Mesodermal cell (in vitro differentiated cells): ENCODE results near the gene ROGDI.

ENCODE experiments used
- H3K27ac ChIP-seq: 2 replicates; pipeline ENCODE4 v1.7.0; 2013; ENCODE audit warnings: mild to moderate bottlenecking, low read depth, low read length, moderate library complexity; ENCODE audit not compliant: severe bottlenecking
- H3K36me3 ChIP-seq: 2 replicates; pipeline ENCODE4 v1.7.1; 2013; ENCODE audit warnings: mild to moderate bottlenecking, low read length, moderate library complexity; ENCODE audit not compliant: control insufficient read depth, insufficient read depth
- H3K4me1 ChIP-seq: one replicate; pipeline ENCODE4 v1.7.1; 2013; ENCODE audit warnings: mild to moderate bottlenecking, low read length; ENCODE audit not compliant: insufficient read depth, control insufficient read depth, poor library complexity, severe bottlenecking
- H3K4me3 ChIP-seq: 2 replicates; pipeline ENCODE4 v1.7.0; 2013; ENCODE audit warnings: low read length, control low read depth, mild to moderate bottlenecking; ENCODE audit not compliant: insufficient read depth, poor library complexity, severe bottlenecking; ENCODE audit errors: extremely low read depth
- H3K9me3 ChIP-seq: 2 replicates; pipeline ENCODE4 v1.7.1; 2013; ENCODE audit warnings: mild to moderate bottlenecking, low read length, moderate library complexity; ENCODE audit not compliant: control insufficient read depth
- WGBS, 2 experiments: methylation state at CpG; one replicate each; pipeline ENCODE4 v1.1.5; 2013; ENCODE audit warnings: missing lambda C conversion rate in 2 of 2; ENCODE audit not compliant: insufficient coverage in 2 of 2; 5-methylcytosine and 5-hydroxymethylcytosine counted together

The ROGDI gene

GRCh38 chr16:4765511-4766474 is 36.6 kb downstream of the ROGDI start:
- Histone ChIP-seq H3K4me1 (peaks cover 11% of the 10 kb centered on the region), H3K9me3 (no peaks in the 10 kb centered on the region), H3K4me3 (peak overlapping the region; percentile 92), H3K27ac (no peak overlapping the region), H3K36me3 (peaks cover 43% of the 10 kb centered on the region)
- 84 to 86% methylated on average over 20 to 24 of the region's 26 CpGs for WGBS, 2 experiments

GRCh38 chr16:4763791-4764190 is 38.6 kb downstream of the ROGDI start:
- Histone ChIP-seq H3K4me3 (no peak overlapping the region), H3K27ac (no peak overlapping the region), H3K36me3 (peaks cover 62% of the 10 kb centered on the region), H3K4me1 (peaks cover 11% of the 10 kb centered on the region), H3K9me3 (no peaks in the 10 kb centered on the region)
- 97% methylated on average over 7 of the region's 7 CpGs for WGBS, 2 experiments

GRCh38 chr16:4762205-4762604 is 40.2 kb downstream of the ROGDI start:
- Histone ChIP-seq H3K27ac (no peak overlapping the region), H3K9me3 (no peaks in the 10 kb centered on the region), H3K4me1 (peaks cover 8% of the 10 kb centered on the region), H3K4me3 (no peak overlapping the region), H3K36me3 (peaks cover 74% of the 10 kb centered on the region)
- WGBS, 2 experiments, result 91 to 98% methylated on average over 7 to 8 of the region's 9 CpGs

- Histone ChIP-seq H3K4me3 (no peak overlapping the region), H3K36me3 (peaks cover 86% of the 10 kb centered on the region), H3K9me3 (peaks cover 7% of the 10 kb centered on the region), H3K4me1 (no peaks in the 10 kb centered on the region), H3K27ac (no peak overlapping the region)
- 94 to 97% methylated on average over 21 to 23 of the region's 23 CpGs for WGBS, 2 experiments
These were observed 42.1 kb downstream of the ROGDI start for GRCh38 chr16:4760221-4760910.

- Histone ChIP-seq H3K27ac (no peak overlapping the region), H3K4me3 (no peak overlapping the region), H3K36me3 (peaks cover 92% of the 10 kb centered on the region), H3K4me1 (no peaks in the 10 kb centered on the region), H3K9me3 (peaks cover 8% of the 10 kb centered on the region)
- WGBS, 2 experiments, result 95 to 98% methylated on average over 6 of the region's 6 CpGs
These were observed 46.7 kb downstream of the ROGDI start for GRCh38 chr16:4755687-4756086.

- 98% methylated on average over 4 of the region's 4 CpGs for WGBS, 2 experiments
- Histone ChIP-seq H3K4me3 (no peak overlapping the region), H3K36me3 (peaks cover 85% of the 10 kb centered on the region), H3K9me3 (peaks cover 8% of the 10 kb centered on the region), H3K4me1 (no peaks in the 10 kb centered on the region), H3K27ac (no peak overlapping the region)
These were observed 47.6 kb downstream of the ROGDI start for GRCh38 chr16:4754865-4755264.

- WGBS, 2 experiments, result 95 to 98% methylated on average over 9 of the region's 11 CpGs
- Histone ChIP-seq H3K27ac (no peak overlapping the region), H3K4me3 (no peak overlapping the region), H3K9me3 (peaks cover 8% of the 10 kb centered on the region), H3K36me3 (peaks cover 71% of the 10 kb centered on the region), H3K4me1 (no peaks in the 10 kb centered on the region)
These were observed 49.2 kb downstream of the ROGDI start for GRCh38 chr16:4753227-4753626.

GRCh38 chr16:4752351-4753100 is 49.9 kb downstream of the ROGDI start:
- Histone ChIP-seq H3K4me1 (no peaks in the 10 kb centered on the region), H3K27ac (no peak overlapping the region), H3K9me3 (peaks cover 8% of the 10 kb centered on the region), H3K4me3 (no peak overlapping the region), H3K36me3 (peaks cover 66% of the 10 kb centered on the region)
- 95 to 96% methylated on average over 38 to 41 of the region's 44 CpGs for WGBS, 2 experiments

GRCh38 chr16:4750896-4751295 is 51.5 kb downstream of the ROGDI start:
- Histone ChIP-seq H3K27ac (no peak overlapping the region), H3K4me1 (no peaks in the 10 kb centered on the region), H3K36me3 (peaks cover 51% of the 10 kb centered on the region), H3K4me3 (no peak overlapping the region), H3K9me3 (peaks cover 7% of the 10 kb centered on the region)
- WGBS, 2 experiments, result 91 to 99% methylated on average over 7 to 8 of the region's 8 CpGs

- Histone ChIP-seq H3K27ac (no peak overlapping the region), H3K9me3 (no peaks in the 10 kb centered on the region), H3K36me3 (peaks cover 40% of the 10 kb centered on the region), H3K4me3 (no peak overlapping the region), H3K4me1 (no peaks in the 10 kb centered on the region)
- 95 to 98% methylated on average over 7 to 8 of the region's 10 CpGs for WGBS, 2 experiments
These were observed 52.7 kb downstream of the ROGDI start for GRCh38 chr16:4749700-4750257.
